DND-41 (cell line): ENCODE results near the gene PARVA.

Source experiments
- CTCF ChIP-seq: IDR thresholded peaks from 2 replicates; pipeline ENCODE4 v1.5.1; 2012; ENCODE audit warnings: borderline replicate concordance, low read length, moderate library complexity, mild to moderate bottlenecking; ENCODE audit not compliant: poor library complexity, severe bottlenecking; ENCODE audit errors: extremely low read depth
- EZH2 ChIP-seq: IDR thresholded peaks from 3 replicates; pipeline ENCODE4 v1.6.1; 2012; ENCODE audit warnings: borderline replicate concordance, low read depth, mild to moderate bottlenecking, moderate library complexity, low read length, inconsistent platforms; ENCODE audit not compliant: severe bottlenecking

- TF ChIP-seq CTCF (no peak), EZH2 (no peak)
Observed at GRCh38 chr11:12556155-12556554, 178.8 kb downstream of the PARVA start.
